OCI-LY3 (cell line): ENCODE data around the gene HYCC2.

ENCODE experiments used
- EZH2phosphoT487 ChIP-seq: fragments of 200-600 bp; shearing (Covaris generic); IDR thresholded peaks from 2 replicates; pipeline ENCODE4 v1.6.1; 2018; ENCODE audit warnings: antibody characterized with exemption, mixed run types, low read depth
- TF ChIP-seq, protein P1 (sequence below): fragments of 200-600, 300-600 bp; sonication (generic); IDR thresholded peaks from 2 replicates; pipeline ENCODE4 v1.5.1; 2014; ENCODE audit warnings: antibody characterized with exemption, low read length, low read depth

DNA sequence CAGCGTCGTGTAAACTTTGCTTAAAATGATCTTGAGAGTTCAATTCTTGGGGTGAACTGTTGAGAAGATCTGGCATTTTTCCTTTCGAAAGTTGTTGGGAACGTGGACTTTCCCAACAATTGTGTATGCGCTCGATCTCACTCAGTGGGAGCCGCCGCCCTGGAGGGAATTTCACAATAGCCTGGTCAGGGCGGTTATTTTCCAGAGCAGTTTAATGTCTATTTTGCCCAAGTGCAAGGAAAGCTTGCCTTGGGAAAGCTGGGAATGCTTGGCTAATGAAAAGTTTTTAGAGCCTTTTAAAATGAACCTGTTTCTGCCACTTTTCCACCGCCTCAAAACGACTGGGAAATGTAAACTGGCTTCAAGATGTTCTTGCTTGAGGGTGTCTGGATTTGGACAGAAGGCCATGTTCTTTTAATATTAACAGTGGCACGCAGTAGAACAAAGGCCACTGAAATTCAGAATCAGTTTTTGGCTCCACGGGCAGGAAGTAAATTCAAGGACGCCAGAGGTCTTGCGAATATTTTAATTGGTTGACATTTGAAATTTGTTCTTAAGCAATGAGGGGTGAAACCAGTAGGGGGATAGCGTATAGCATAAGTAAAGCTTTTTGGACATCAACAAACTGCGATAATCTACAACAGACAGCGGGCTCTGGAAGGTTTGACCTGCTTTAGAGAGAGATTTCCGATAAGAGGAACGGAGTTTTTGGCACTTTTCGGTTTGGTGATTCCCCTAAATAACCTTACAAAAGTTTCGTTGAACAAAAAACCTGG lies 45.7 kb upstream of the HYCC2 start:
- TF ChIP-seq, protein P1, sequence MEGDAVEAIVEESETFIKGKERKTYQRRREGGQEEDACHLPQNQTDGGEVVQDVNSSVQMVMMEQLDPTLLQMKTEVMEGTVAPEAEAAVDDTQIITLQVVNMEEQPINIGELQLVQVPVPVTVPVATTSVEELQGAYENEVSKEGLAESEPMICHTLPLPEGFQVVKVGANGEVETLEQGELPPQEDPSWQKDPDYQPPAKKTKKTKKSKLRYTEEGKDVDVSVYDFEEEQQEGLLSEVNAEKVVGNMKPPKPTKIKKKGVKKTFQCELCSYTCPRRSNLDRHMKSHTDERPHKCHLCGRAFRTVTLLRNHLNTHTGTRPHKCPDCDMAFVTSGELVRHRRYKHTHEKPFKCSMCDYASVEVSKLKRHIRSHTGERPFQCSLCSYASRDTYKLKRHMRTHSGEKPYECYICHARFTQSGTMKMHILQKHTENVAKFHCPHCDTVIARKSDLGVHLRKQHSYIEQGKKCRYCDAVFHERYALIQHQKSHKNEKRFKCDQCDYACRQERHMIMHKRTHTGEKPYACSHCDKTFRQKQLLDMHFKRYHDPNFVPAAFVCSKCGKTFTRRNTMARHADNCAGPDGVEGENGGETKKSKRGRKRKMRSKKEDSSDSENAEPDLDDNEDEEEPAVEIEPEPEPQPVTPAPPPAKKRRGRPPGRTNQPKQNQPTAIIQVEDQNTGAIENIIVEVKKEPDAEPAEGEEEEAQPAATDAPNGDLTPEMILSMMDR: peak; percentile 34; the same call in 1 of the 2 replicates
- TF ChIP-seq EZH2phosphoT487: no peak
